ENCODE data around the gene ANTXRL.

- TF ChIP-seq POLR2A (IDR thresholded peaks at IDR 0.05), result no peak
- TF ChIP-seq, protein P1, sequence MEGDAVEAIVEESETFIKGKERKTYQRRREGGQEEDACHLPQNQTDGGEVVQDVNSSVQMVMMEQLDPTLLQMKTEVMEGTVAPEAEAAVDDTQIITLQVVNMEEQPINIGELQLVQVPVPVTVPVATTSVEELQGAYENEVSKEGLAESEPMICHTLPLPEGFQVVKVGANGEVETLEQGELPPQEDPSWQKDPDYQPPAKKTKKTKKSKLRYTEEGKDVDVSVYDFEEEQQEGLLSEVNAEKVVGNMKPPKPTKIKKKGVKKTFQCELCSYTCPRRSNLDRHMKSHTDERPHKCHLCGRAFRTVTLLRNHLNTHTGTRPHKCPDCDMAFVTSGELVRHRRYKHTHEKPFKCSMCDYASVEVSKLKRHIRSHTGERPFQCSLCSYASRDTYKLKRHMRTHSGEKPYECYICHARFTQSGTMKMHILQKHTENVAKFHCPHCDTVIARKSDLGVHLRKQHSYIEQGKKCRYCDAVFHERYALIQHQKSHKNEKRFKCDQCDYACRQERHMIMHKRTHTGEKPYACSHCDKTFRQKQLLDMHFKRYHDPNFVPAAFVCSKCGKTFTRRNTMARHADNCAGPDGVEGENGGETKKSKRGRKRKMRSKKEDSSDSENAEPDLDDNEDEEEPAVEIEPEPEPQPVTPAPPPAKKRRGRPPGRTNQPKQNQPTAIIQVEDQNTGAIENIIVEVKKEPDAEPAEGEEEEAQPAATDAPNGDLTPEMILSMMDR (IDR thresholded peaks at IDR 0.05), result no peak
Observed at GRCh38 chr10:46306516-46307184, 19.9 kb downstream of the ANTXRL start.

Measured in vagina (tissue), 2 donors.